HEK293 (cell line): ENCODE results near the gene PDF.

Experiments
- EGR2 ChIP-seq: fragments of 450-650 bp; formaldehyde crosslinking; IDR thresholded peaks from 2 replicates; pipeline ENCODE4 v1.5.1; 2016; ENCODE audit warnings: low read depth, missing biosample characterization, missing genetic modification characterization
- KLF16 ChIP-seq: fragments of 450-650 bp; formaldehyde crosslinking; IDR thresholded peaks from 2 replicates; pipeline ENCODE4 v1.5.1; 2017; ENCODE audit warnings: missing biosample characterization, missing genetic modification characterization
- KLF8 ChIP-seq: fragments of 450-650 bp; formaldehyde crosslinking; IDR thresholded peaks from 2 replicates; pipeline ENCODE4 v1.5.1; 2016; ENCODE audit warnings: missing biosample characterization, missing genetic modification characterization
- RBAK ChIP-seq: fragments of 450-650 bp; formaldehyde crosslinking; IDR thresholded peaks from 2 replicates; pipeline ENCODE4 v1.5.1; 2016; ENCODE audit warnings: missing biosample characterization, missing genetic modification characterization
- SP2 ChIP-seq: fragments of 450-650 bp; formaldehyde crosslinking; IDR thresholded peaks from 2 replicates; pipeline ENCODE4 v1.5.1; 2016; ENCODE audit warnings: missing biosample characterization, missing genetic modification characterization
- SP7 ChIP-seq: fragments of 450-650 bp; formaldehyde crosslinking; IDR thresholded peaks from 2 replicates; pipeline ENCODE4 v1.5.1; 2016; ENCODE audit warnings: missing biosample characterization, missing genetic modification characterization
- TRIM28 ChIP-seq: IDR thresholded peaks from 2 replicates; pipeline ENCODE4 v1.6.1; 2011; ENCODE audit warnings: low read length, control low read depth, borderline replicate concordance
- TSHZ1 ChIP-seq: fragments of 450-650 bp; formaldehyde crosslinking; IDR thresholded peaks from 2 replicates; pipeline ENCODE4 v1.5.1; 2016; ENCODE audit warnings: missing biosample characterization, missing genetic modification characterization, borderline replicate concordance
- YY2 ChIP-seq: fragments of 450-650 bp; formaldehyde crosslinking; IDR thresholded peaks from 2 replicates; pipeline ENCODE4 v1.5.1; 2016; ENCODE audit warnings: missing biosample characterization, missing genetic modification characterization
- ZBTB17 ChIP-seq: fragments of 450-650 bp; formaldehyde crosslinking; IDR thresholded peaks from 2 replicates; pipeline ENCODE4 v1.5.1; 2016; ENCODE audit warnings: missing biosample characterization, missing genetic modification characterization
- ZFHX2 ChIP-seq: fragments of 450-650 bp; formaldehyde crosslinking; conservative IDR thresholded peaks from 2 replicates; pipeline ENCODE4 v1.5.1; 2016; ENCODE audit warnings: missing biosample characterization, missing genetic modification characterization
- ZNF112 ChIP-seq: fragments of 450-650 bp; formaldehyde crosslinking; IDR thresholded peaks from 2 replicates; pipeline ENCODE4 v1.5.0; 2017; ENCODE audit warnings: missing biosample characterization, missing genetic modification characterization
- ZNF121 ChIP-seq: fragments of 450-650 bp; formaldehyde crosslinking; IDR thresholded peaks from 2 replicates; pipeline ENCODE4 v1.5.1; 2016; ENCODE audit warnings: missing biosample characterization, missing genetic modification characterization
- ZNF146 ChIP-seq: fragments of 450-650 bp; formaldehyde crosslinking; IDR thresholded peaks from 2 replicates; pipeline ENCODE4 v1.5.1; 2016; ENCODE audit warnings: missing biosample characterization, missing genetic modification characterization
- ZNF16 ChIP-seq: fragments of 450-650 bp; formaldehyde crosslinking; IDR thresholded peaks from 2 replicates; pipeline ENCODE4 v1.5.1; 2016; ENCODE audit warnings: low read depth, missing biosample characterization, missing genetic modification characterization
- ZNF26 ChIP-seq: fragments of 450-650 bp; formaldehyde crosslinking; IDR thresholded peaks from 2 replicates; pipeline ENCODE4 v1.5.1; 2016; ENCODE audit warnings: missing biosample characterization, missing genetic modification characterization
- ZNF335 ChIP-seq: fragments of 450-650 bp; formaldehyde crosslinking; conservative IDR thresholded peaks from 2 replicates; pipeline ENCODE4 v1.5.1; 2016; ENCODE audit warnings: missing biosample characterization, missing genetic modification characterization
- ZNF394 ChIP-seq: fragments of 450-650 bp; formaldehyde crosslinking; IDR thresholded peaks from 2 replicates; pipeline ENCODE4 v1.5.1; 2016; ENCODE audit warnings: missing biosample characterization, missing genetic modification characterization, mild to moderate bottlenecking, moderate library complexity, borderline replicate concordance
- ZNF529 ChIP-seq: fragments of 450-650 bp; formaldehyde crosslinking; IDR thresholded peaks from 2 replicates; pipeline ENCODE4 v1.5.1; 2017; ENCODE audit warnings: missing genetic modification characterization, missing biosample characterization; ENCODE audit not compliant: insufficient replicate concordance
- ZNF629 ChIP-seq: fragments of 450-650 bp; formaldehyde crosslinking; IDR thresholded peaks from 2 replicates; pipeline ENCODE4 v1.5.1; 2017; ENCODE audit warnings: missing biosample characterization, missing genetic modification characterization
- ZSCAN16 ChIP-seq: fragments of 450-650 bp; formaldehyde crosslinking; IDR thresholded peaks from 2 replicates; pipeline ENCODE4 v1.5.1; 2016; ENCODE audit warnings: missing biosample characterization, missing genetic modification characterization
- TF ChIP-seq, protein P1 (sequence below): fragments of 450-650 bp; formaldehyde crosslinking; IDR thresholded peaks from 2 replicates; pipeline ENCODE4 v1.5.1; 2016; ENCODE audit warnings: missing biosample characterization, missing genetic modification characterization, low read depth
- TF ChIP-seq, protein P2 (sequence below): fragments of 450-650 bp; formaldehyde crosslinking; IDR thresholded peaks from 2 replicates; pipeline ENCODE4 v1.5.1; 2016; ENCODE audit warnings: missing biosample characterization, missing genetic modification characterization
- TF ChIP-seq, protein P3 (sequence below): fragments of 450-650 bp; formaldehyde crosslinking; IDR thresholded peaks from 2 replicates; pipeline ENCODE4 v1.5.1; 2016; ENCODE audit warnings: missing biosample characterization, missing genetic modification characterization
- TF ChIP-seq, protein P4 (sequence below): fragments of 450-650 bp; formaldehyde crosslinking; IDR thresholded peaks from 2 replicates; pipeline ENCODE4 v1.5.1; 2016; ENCODE audit warnings: missing biosample characterization, missing genetic modification characterization

PDF gene

DNA sequence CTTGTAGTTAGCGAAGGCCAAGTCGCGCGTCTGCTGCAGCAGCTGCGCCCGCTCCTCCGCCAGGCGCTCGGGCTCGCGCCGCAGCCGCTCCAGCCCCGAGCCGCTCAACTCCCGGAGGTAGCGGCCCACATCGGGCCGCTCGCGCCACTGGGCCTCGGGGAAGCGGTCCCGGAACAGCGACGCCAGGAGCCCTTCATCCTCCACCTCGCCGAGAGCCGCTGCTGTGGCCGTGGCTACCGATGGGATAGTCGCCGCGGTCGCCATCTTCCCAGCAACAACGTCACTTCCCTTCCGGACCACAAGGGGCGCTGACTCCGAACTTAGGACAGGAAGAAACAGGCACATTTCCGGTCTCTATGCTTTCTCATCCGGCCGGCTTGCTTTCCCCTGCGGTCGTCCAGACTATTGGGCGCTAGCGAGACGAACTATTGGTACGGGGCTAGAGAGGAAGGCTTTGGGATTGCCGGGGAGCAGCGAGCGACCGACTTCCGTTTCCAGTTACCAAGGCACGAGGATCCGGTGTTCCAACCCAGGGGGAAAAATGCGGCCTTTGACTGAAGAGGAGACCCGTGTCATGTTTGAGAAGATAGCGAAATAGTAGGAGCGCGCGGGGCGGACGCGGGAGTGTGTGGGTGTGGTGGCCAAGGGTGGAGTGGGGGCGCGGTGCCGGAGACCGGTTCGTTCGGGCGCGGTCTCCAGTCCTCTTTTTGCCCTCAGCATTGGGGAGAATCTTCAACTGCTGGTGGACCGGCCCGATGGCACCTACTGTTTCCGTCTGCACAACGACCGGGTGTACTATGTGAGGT, 9.1 kb upstream of the PDF start, which contains the start of the genes COG8 and NIP7 (continued):
- TF ChIP-seq, protein P1, sequence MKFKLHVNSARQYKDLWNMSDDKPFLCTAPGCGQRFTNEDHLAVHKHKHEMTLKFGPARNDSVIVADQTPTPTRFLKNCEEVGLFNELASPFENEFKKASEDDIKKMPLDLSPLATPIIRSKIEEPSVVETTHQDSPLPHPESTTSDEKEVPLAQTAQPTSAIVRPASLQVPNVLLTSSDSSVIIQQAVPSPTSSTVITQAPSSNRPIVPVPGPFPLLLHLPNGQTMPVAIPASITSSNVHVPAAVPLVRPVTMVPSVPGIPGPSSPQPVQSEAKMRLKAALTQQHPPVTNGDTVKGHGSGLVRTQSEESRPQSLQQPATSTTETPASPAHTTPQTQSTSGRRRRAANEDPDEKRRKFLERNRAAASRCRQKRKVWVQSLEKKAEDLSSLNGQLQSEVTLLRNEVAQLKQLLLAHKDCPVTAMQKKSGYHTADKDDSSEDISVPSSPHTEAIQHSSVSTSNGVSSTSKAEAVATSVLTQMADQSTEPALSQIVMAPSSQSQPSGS, result no peak
- TF ChIP-seq ZNF121 (tag by site-specific recombination) (no peak; the same call in 1 of the 2 replicates), ZFHX2 (peak; percentile 52), ZNF335 (tag by site-specific recombination) (peak; percentile 96), ZNF112 (tag by site-specific recombination) (no peak), EGR2 (tag by site-specific recombination) (peak; percentile 27; the same call in 1 of the 2 replicates), ZNF629 (peak; percentile 87), KLF16 (tag by site-specific recombination) (peak; percentile 12; the same call in 1 of the 2 replicates), ZNF146 (tag by site-specific recombination) (no peak), TRIM28 (peak; percentile 81), ZBTB17 (tag by site-specific recombination) (peak; percentile 95), ZNF529 (tag by site-specific recombination) (no peak), ZNF394 (no peak; the same call in 1 of the 2 replicates), ZSCAN16 (tag by site-specific recombination) (0 out of 2 replicates have a peak, but pooled peaks have one; percentile 26), ZNF16 (no peak), ZNF26 (tag by site-specific recombination) (no peak), SP2 (tag by site-specific recombination) (peak; percentile 91), YY2 (peak; percentile 93), SP7 (tag by site-specific recombination) (peak; percentile 69), TSHZ1 (tag by site-specific recombination) (no peak), KLF8 (tag by site-specific recombination) (peak; percentile 73), RBAK (tag by site-specific recombination) (no peak)
- TF ChIP-seq, protein P2, sequence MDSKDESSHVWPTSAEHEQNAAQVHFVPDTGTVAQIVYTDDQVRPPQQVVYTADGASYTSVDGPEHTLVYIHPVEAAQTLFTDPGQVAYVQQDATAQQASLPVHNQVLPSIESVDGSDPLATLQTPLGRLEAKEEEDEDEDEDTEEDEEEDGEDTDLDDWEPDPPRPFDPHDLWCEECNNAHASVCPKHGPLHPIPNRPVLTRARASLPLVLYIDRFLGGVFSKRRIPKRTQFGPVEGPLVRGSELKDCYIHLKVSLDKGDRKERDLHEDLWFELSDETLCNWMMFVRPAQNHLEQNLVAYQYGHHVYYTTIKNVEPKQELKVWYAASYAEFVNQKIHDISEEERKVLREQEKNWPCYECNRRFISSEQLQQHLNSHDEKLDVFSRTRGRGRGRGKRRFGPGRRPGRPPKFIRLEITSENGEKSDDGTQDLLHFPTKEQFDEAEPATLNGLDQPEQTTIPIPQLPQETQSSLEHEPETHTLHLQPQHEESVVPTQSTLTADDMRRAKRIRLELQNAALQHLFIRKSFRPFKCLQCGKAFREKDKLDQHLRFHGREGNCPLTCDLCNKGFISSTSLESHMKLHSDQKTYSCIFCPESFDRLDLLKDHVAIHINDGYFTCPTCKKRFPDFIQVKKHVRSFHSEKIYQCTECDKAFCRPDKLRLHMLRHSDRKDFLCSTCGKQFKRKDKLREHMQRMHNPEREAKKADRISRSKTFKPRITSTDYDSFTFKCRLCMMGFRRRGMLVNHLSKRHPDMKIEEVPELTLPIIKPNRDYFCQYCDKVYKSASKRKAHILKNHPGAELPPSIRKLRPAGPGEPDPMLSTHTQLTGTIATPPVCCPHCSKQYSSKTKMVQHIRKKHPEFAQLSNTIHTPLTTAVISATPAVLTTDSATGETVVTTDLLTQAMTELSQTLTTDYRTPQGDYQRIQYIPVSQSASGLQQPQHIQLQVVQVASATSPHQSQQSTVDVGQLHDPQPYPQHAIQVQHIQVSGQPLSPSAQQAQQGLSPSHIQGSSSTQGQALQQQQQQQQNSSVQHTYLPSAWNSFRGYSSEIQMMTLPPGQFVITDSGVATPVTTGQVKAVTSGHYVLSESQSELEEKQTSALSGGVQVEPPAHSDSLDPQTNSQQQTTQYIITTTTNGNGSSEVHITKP (tag by site-specific recombination), result peak; percentile 87
- TF ChIP-seq, protein P3, sequence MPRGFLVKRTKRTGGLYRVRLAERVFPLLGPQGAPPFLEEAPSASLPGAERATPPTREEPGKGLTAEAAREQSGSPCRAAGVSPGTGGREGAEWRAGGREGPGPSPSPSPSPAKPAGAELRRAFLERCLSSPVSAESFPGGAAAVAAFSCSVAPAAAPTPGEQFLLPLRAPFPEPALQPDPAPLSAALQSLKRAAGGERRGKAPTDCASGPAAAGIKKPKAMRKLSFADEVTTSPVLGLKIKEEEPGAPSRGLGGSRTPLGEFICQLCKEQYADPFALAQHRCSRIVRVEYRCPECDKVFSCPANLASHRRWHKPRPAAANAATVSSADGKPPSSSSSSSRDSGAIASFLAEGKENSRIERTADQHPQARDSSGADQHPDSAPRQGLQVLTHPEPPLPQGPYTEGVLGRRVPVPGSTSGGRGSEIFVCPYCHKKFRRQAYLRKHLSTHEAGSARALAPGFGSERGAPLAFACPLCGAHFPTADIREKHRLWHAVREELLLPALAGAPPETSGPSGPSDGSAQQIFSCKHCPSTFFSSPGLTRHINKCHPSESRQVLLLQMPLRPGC, result 0 out of 2 replicates have a peak, but pooled peaks have one; percentile 22
- TF ChIP-seq, protein P4, sequence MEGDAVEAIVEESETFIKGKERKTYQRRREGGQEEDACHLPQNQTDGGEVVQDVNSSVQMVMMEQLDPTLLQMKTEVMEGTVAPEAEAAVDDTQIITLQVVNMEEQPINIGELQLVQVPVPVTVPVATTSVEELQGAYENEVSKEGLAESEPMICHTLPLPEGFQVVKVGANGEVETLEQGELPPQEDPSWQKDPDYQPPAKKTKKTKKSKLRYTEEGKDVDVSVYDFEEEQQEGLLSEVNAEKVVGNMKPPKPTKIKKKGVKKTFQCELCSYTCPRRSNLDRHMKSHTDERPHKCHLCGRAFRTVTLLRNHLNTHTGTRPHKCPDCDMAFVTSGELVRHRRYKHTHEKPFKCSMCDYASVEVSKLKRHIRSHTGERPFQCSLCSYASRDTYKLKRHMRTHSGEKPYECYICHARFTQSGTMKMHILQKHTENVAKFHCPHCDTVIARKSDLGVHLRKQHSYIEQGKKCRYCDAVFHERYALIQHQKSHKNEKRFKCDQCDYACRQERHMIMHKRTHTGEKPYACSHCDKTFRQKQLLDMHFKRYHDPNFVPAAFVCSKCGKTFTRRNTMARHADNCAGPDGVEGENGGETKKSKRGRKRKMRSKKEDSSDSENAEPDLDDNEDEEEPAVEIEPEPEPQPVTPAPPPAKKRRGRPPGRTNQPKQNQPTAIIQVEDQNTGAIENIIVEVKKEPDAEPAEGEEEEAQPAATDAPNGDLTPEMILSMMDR (tag by site-specific recombination), result peak; percentile 99
